ENCODE results near the gene SORBS1. TPM values are rescaled to one million over a fixed set of nuclear protein-coding genes. Genes with fewer than 3 reads are reported as not detected.

SORBS1 gene
- total RNA-seq, 6 experiments from 2014 or later: 0.05 to 0.26 (median 0.18) TPM

- Mint-ChIP-seq H3K4me1 (ENCODE audit: low read depth) (no peaks in the 10 kb centered on the region), H3K27me3 (ENCODE audit: insufficient read depth) (peaks cover 18% of the 10 kb centered on the region), H3K27ac (no peak overlapping the region), H3K9me3 (no peaks in the 10 kb centered on the region; the same call in 1 of the 2 replicates), H3K4me3 (no peak overlapping the region), H3K36me3 (ENCODE audit: low read depth) (no peaks in the 10 kb centered on the region)
- no peak for DNase-seq
- TF ChIP-seq CTCF (IDR thresholded peaks at IDR 0.05): no peak
These were observed 7.5 kb downstream of the SORBS1 start for GRCh38 chr10:95553674-95554073.

- Mint-ChIP-seq H3K4me3 (no peak overlapping the region), H3K27me3 (ENCODE audit: insufficient read depth) (peaks cover 13% of the 10 kb centered on the region), H3K4me1 (ENCODE audit: low read depth) (no peaks in the 10 kb centered on the region), H3K36me3 (ENCODE audit: low read depth) (no peaks in the 10 kb centered on the region), H3K27ac (no peak overlapping the region), H3K9me3 (no peaks in the 10 kb centered on the region; the same call in 1 of the 2 replicates)
- no peak for TF ChIP-seq CTCF (IDR thresholded peaks at IDR 0.05)
- DNase-seq: no peak
These were observed 8.4 kb downstream of the SORBS1 start for GRCh38 chr10:95552679-95553342.

- Mint-ChIP-seq H3K9me3 (no peaks in the 10 kb centered on the region; the same call in 1 of the 2 replicates), H3K27ac (no peak overlapping the region), H3K4me3 (no peak overlapping the region), H3K4me1 (ENCODE audit: low read depth) (no peaks in the 10 kb centered on the region), H3K27me3 (ENCODE audit: insufficient read depth) (peaks cover 10% of the 10 kb centered on the region), H3K36me3 (ENCODE audit: low read depth) (no peaks in the 10 kb centered on the region)
- no peak for TF ChIP-seq CTCF (IDR thresholded peaks at IDR 0.05)
- no peak for DNase-seq
These were observed 11.0 kb downstream of the SORBS1 start for GRCh38 chr10:95550073-95550672.

GRCh38 chr10:95547791-95548435 lies 13.3 kb downstream of the SORBS1 start:
- H3K4me1 Mint-ChIP-seq (ENCODE audit: low read depth): no peaks in the 10 kb centered on the region

GRCh38 chr10:95547197-95547596 lies 14.0 kb downstream of the SORBS1 start:
- no peak overlapping the region for H3K4me3 Mint-ChIP-seq
- no peaks in the 10 kb centered on the region for H3K9me3 Mint-ChIP-seq
- H3K27me3 Mint-ChIP-seq (ENCODE audit: insufficient read depth): peaks cover 13% of the 10 kb centered on the region
- no peak overlapping the region for H3K27ac Mint-ChIP-seq
- H3K36me3 Mint-ChIP-seq (ENCODE audit: low read depth): no peaks in the 10 kb centered on the region
- TF ChIP-seq CTCF (IDR thresholded peaks at IDR 0.05): no peak
- H3K4me1 Mint-ChIP-seq (ENCODE audit: low read depth): no peaks in the 10 kb centered on the region
- DNase-seq: no peak

More at GRCh38 chr10:95547791-95548435, 13.3 kb downstream of the SORBS1 start:
- H3K27ac Mint-ChIP-seq: no peak overlapping the region
- H3K36me3 Mint-ChIP-seq (ENCODE audit: low read depth): no peaks in the 10 kb centered on the region
- H3K27me3 Mint-ChIP-seq (ENCODE audit: insufficient read depth): peaks cover 13% of the 10 kb centered on the region; the same call in 1 of the 2 replicates
- no peak for TF ChIP-seq CTCF (IDR thresholded peaks at IDR 0.05)
- H3K4me3 Mint-ChIP-seq: no peak overlapping the region
- DNase-seq: no peak
- H3K9me3 Mint-ChIP-seq: no peaks in the 10 kb centered on the region; the same call in 1 of the 2 replicates

Data from HFFc6 (cell line).